ENCODE results near the gene CARHSP1.
"Not testable (repeated sequence)": the region's sequence is repeated elsewhere in the genome, so short reads cannot be mapped to it uniquely, and the experiment has no call there.

Gene CARHSP1

GRCh38 chr16:8872967-8873865, 4.4 kb upstream of the CARHSP1 start:
- no peak for DNase-seq

GRCh38 chr16:8872071-8872470, 3.3 kb upstream of the CARHSP1 start:
- no peak for DNase-seq

- DNase-seq = not testable (repeated sequence)
These were observed 1.1 kb upstream of the CARHSP1 start for GRCh38 chr16:8869988-8870241.

GRCh38 chr16:8869212-8869987, 594 bp upstream of the CARHSP1 start:
- DNase-seq = no peak

- peak in 3 of 58 donors; percentile 37 to 64 (median 43) for DNase-seq
These were observed 832 bp downstream of the CARHSP1 start for GRCh38 chr16:8867932-8868415.

GRCh38 chr16:8867216-8867931, 1.4 kb downstream of the CARHSP1 start:
- peak in 30 of 58 donors; percentile 7 to 60 (median 36) for DNase-seq

GRCh38 chr16:8866884-8867215, 2.0 kb downstream of the CARHSP1 start:
- no peak for DNase-seq

GRCh38 chr16:8866118-8866883, 2.5 kb downstream of the CARHSP1 start:
- peak in 42 of 58 donors; percentile 13 to 81 (median 48) for DNase-seq

GRCh38 chr16:8865145-8865882, 3.5 kb downstream of the CARHSP1 start:
- no peak for DNase-seq

GRCh38 chr16:8864480-8865110, 4.2 kb downstream of the CARHSP1 start:
- DNase-seq = no peak

GRCh38 chr16:8863594-8864424, 5.0 kb downstream of the CARHSP1 start:
- peak in 56 of 58 donors; percentile 31 to 98 (median 86) for DNase-seq

- no peak for DNase-seq
These were observed 6.3 kb downstream of the CARHSP1 start for GRCh38 chr16:8862309-8863130.

- peak in 13 of 58 donors; percentile 12 to 49 (median 21) for DNase-seq
These were observed 7.1 kb downstream of the CARHSP1 start for GRCh38 chr16:8861563-8862308.

- no peak for DNase-seq
These were observed 8.6 kb downstream of the CARHSP1 start for GRCh38 chr16:8859913-8860881.

- DNase-seq = no peak
These were observed 9.6 kb downstream of the CARHSP1 start for GRCh38 chr16:8858994-8859912.

All from anterior cingulate cortex (tissue), 58 donors.